ENCODE data around the gene HRH2.
"Not testable (repeated sequence)": the region's sequence is repeated elsewhere in the genome, so short reads cannot be mapped to it uniquely, and the experiment has no call there.

Gene HRH2

GRCh38 chr5:175742290-175742994 is 84.6 kb downstream of the HRH2 start:
- no peak for DNase-seq

- DNase-seq, result no peak
Measured at GRCh38 chr5:175743676-175744210, 85.9 kb downstream of the HRH2 start.

- DNase-seq, result no peak
Measured at GRCh38 chr5:175745210-175745609, 87.3 kb downstream of the HRH2 start.

GRCh38 chr5:175746851-175747250 is 89.0 kb downstream of the HRH2 start:
- no peak for DNase-seq

GRCh38 chr5:175747539-175748060 is 89.7 kb downstream of the HRH2 start:
- DNase-seq, result no peak

GRCh38 chr5:175748650-175749049 is 90.8 kb downstream of the HRH2 start:
- DNase-seq, result no peak

- no peak for DNase-seq
Measured at GRCh38 chr5:175749591-175749990, 91.7 kb downstream of the HRH2 start.

GRCh38 chr5:175750511-175750931 is 92.7 kb downstream of the HRH2 start:
- DNase-seq, result no peak

- no peak for DNase-seq
Measured at GRCh38 chr5:175751369-175751768, 93.5 kb downstream of the HRH2 start.

GRCh38 chr5:175752826-175753535 is 95.1 kb downstream of the HRH2 start:
- no peak for DNase-seq

- no peak for DNase-seq
Measured at GRCh38 chr5:175753536-175754402, 95.9 kb downstream of the HRH2 start.

GRCh38 chr5:175759991-175760390 is 102.1 kb downstream of the HRH2 start:
- not testable (repeated sequence) for DNase-seq

All from activated CD4-positive, alpha-beta T cell treated with anti-CD3 and anti-CD28 coated beads, Interleukin-2, Interleukin-6, amounts not matched to agents 100 ng/mL and 50 ng/mL, durations not matched to agents 16 hours and 8 hours (primary cell).